ENCODE measurements around the gene NCBP2L.

Gene NCBP2L

GRCh38 chrX:107818900-107819521, 41.5 kb downstream of the NCBP2L start:
- no peak for DNase-seq

- no peak for DNase-seq
Measured at GRCh38 chrX:107823042-107823441, 45.5 kb downstream of the NCBP2L start.

DNA sequence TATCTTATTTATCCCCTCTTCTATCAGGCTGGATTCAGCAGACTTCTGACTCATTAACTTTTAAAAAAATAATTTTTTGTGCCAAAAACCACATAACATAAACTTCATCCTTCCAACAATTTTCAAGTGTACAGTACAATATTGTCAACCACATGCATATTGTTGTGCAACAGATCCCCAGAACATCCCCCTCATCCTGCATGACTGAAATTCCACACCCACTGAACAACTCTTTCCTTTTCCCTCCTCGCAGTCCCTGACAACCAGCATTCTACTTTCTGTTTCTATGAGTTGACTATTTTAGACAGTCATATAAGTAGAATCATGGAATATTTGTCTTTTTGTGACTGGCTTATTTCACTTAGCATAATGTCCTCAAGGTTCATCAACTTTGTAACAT, 45.9 kb downstream of the NCBP2L start:
- peak; percentile 65 for DNase-seq

- peak; percentile 44 for DNase-seq
Measured at GRCh38 chrX:107825698-107826237, 48.2 kb downstream of the NCBP2L start, which contains the start of gene MID2. Gene MID2, plus strand, starts transcription at chrX:107825866. Its CDS starts 561 bp downstream, at chrX:107826427.

DNA sequence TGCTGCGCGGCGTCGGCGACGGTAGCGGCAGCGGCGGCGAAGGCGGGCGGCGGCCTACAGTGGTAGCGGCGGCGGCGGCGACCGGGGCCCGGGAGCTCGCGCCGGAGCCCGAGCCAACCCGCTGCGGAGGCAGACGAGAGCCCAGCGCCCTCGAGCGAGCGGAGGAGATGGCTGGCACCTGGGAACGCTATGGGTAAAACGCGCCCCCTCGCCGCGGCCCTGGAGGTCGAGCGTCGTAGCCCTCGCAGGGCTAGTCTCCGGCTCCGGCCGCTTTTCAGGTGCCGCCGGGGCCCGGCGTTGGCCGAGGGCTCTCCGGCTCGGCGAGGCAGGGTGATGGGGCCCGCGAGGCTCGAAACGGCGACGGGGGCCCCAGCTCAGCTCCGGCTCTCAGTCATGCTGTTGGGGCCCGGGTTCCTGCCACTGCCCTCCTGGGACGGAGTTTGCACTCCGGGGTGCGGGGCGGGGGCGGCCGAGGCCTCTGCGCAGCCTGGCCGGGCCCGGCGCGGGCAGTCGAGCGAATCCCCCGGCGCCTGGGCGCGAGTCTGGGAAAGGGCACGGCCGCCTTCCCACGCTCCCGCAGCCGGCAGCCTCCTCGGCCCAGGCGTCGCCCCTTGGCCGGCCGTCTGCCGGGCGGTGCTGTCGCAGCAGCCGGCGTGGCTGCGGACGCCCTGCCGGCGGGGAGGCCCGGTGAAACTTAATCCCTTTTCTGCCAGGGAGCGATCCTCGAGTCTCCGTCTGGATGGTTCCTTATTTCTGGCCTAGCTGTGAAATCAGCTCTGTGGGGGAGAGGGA, 48.9 kb downstream of the NCBP2L start:
- DNase-seq = peak; percentile 3

- DNase-seq = no peak
Measured at GRCh38 chrX:107827030-107827831, 49.7 kb downstream of the NCBP2L start.

DNA sequence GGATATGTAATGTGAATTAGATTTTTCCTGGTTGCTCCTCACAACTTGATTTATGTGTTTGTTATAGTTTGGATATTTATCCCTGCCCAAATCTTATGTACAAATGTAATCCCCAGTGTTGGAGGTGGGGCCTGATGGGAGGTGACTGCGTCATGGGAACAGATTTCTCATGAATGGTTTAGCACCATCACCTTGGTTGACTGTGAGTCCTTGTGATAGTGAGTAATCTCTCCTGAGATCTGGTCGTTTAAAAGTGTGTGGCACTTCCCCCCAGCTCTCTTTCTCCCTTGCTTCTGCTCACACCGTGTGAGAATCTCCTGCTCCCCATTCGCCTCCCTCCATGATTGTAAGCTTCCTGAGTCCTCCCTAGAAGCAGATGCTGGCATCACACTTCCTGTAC, 50.3 kb downstream of the NCBP2L start:
- no peak for DNase-seq

GRCh38 chrX:107829878-107830277, 52.3 kb downstream of the NCBP2L start:
- no peak for DNase-seq

DNA sequence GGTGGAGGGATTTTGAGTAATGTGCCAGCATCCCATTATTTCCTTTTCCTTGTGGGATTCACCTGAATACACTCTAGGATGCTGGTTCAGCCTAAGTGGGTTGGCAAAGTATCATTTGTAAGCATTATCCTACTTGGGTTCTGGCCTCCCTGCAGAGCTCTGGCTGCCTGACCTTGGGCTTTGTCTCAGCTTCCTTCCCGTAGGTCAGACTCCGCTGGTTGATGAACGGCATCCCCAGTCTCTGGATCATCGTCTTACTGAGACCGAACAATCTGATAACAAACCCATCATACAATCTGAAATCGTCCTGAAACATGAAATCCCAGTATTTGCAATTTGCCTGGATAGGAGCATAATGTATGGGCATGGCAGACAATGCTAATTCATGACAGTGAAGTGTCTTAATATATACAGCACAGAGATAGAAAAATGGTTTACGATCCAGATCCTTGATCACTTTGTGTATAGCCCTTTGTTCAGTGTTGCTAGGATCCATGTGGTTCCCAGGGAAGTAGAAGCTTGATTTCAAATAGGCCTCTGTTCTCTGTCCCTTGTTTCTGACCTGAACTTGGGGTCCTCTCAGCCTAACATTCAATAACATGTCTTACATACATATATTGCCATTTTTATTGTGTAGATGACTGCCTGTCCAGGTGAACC, 53.7 kb downstream of the NCBP2L start:
- no peak for DNase-seq

DNA sequence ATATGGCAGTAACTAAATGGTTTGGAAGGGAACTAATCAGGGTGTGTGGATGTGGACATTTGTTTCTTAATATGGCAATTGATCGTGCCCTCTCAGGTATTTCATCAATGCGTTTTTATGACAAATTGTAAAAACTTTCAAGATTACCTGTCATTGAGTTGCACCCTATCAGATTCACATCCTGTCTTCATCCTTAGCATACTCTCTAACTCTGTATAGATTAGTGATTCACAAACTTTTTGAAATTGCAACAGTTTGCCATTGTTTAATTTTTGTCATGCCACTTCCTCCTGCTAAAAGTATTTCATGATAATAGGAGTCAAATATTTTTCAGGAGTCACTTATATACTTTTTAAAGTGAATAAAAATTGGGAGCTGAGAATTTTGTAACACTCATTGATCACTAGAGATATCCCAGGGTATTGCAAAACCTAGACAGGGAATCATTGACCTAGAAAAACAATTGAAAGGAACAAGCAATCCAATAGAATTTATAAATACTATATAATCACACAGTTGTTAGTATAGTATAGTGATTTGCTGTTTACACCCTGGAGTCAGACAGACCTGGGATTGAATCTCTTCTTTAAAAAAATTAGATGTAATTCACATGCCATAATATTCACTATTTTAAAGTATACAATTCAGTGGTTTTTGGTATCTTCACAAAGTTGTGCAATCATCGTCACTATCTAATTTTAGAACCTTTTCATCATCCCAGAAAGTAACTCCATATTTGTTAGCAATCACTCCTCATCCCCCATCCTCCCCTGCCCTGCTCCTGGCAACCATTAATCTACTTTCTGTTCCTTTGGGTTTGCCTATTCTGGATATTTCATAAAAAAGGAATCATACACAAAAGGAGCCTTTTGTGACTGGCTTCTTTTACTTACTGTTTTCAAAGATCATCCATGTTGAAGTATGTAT, 57.0 kb downstream of the NCBP2L start:
- DNase-seq = no peak

DNA sequence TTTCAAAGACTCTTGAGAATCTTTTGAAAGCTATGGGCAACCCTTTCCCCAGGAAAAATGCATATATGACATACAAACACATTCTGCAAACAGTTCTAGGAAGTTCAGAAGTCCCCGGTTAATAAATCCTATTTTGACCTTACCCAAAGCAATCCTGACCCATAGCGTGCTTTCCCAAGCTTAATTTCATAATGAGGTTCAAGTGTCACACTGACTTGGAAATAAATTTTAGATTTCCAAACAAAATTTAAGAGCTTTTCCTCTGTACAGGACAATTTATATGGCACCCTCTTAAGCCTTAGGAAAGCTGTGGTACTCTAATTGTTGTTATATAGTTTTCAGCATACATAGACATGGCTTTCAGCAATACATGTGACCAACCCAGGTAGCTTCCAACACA, 59.4 kb downstream of the NCBP2L start:
- DNase-seq = no peak

GRCh38 chrX:107840971-107841370, 63.4 kb downstream of the NCBP2L start:
- no peak for DNase-seq

DNA sequence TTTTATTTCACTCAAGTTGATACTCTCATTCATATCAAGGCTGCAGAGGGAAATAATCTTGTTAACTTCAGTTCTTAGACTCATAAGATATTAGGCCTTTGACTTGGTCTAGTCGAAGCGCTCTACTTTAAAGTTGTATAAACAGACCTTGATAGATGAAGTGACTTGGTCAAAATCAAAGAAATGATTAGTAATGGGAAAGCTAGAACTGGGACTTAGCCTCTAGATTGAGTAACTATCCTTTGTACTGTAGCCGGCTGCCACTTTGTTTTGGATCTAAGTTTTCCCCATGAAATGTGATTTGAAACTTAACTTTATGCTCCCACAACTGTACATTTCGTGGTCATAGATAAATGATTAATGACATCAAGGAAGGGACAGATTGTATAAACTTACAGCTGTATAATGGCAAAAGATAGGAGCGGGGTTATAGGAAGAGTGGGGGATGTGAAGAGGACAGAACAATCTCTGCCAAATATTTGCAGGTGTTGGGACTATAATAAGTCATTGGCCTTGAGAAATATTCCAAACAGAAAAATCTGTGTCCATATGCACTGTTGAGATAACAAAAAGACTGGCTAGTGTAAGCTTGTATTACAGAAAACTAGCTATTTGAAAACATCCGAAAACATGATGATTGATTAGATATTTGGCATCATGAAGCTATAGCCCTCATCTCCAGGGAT, 65.3 kb downstream of the NCBP2L start:
- no peak for DNase-seq

Data from NCI-H226 (cell line).